RWPE2 (cell line): ENCODE results near the gene CDC42SE2.
A peak's percentile ranks its signal among the peaks of the same experiment; 100 is the strongest.

Source experiments
- ATAC-seq: fragments of 200-7000 bp; cut with Tn5 transposase; 3 replicates; pipeline ENCODE4 v1.9.1; 2021; ENCODE audit warnings: low read depth
- DNase-seq: peaks from one replicate; pipeline ENCODE4 v3.0.0-alpha.2; 2020; ENCODE audit warnings: low spot score
- H3K27ac ChIP-seq: fragments of 450-650 bp; 2 replicates; pipeline ENCODE4 v1.5.1; 2017; ENCODE audit warnings: mild to moderate bottlenecking; ENCODE audit not compliant: poor library complexity, severe bottlenecking
- H3K27me3 ChIP-seq: fragments of 250-450 bp; sonication (Bioruptor Pico); 2 replicates; pipeline ENCODE4 v1.5.1; 2021; ENCODE audit warnings: mild to moderate bottlenecking, moderate library complexity; ENCODE audit not compliant: insufficient read depth, poor library complexity, severe bottlenecking
- H3K36me3 ChIP-seq: fragments of 250-450 bp; sonication (Bioruptor Pico); 2 replicates; pipeline ENCODE4 v1.5.1; 2020; ENCODE audit warnings: low read depth, mild to moderate bottlenecking, moderate library complexity
- H3K4me1 ChIP-seq: fragments of 250-450 bp; sonication (Bioruptor Pico); 2 replicates; pipeline ENCODE4 v1.5.1; 2021; ENCODE audit warnings: mild to moderate bottlenecking, moderate library complexity; ENCODE audit not compliant: insufficient read depth, poor library complexity, severe bottlenecking
- H3K4me3 ChIP-seq: fragments of 250-450 bp; sonication (Bioruptor Pico); 2 replicates; pipeline ENCODE4 v1.5.1; 2021; ENCODE audit warnings: mild to moderate bottlenecking, moderate library complexity; ENCODE audit not compliant: severe bottlenecking
- H3K9me3 ChIP-seq: fragments of 250-450 bp; sonication (Bioruptor Pico); 2 replicates; pipeline ENCODE4 v1.5.1; 2021; ENCODE audit warnings: mild to moderate bottlenecking, moderate library complexity; ENCODE audit not compliant: severe bottlenecking
- TF ChIP-seq, protein P1 (sequence below): fragments of 450-650 bp; IDR thresholded peaks from one replicate; pipeline ENCODE4 v1.5.1; 2017; ENCODE audit warnings: mild to moderate bottlenecking, moderate library complexity; ENCODE audit not compliant: poor library complexity, severe bottlenecking

CDC42SE2 gene

GRCh38 chr5:131262953-131263541 is 806 bp upstream of the CDC42SE2 start:
- H3K27ac ChIP-seq = peak overlapping the region; percentile 71
- ATAC-seq = peak; percentile 1; the same call in 1 of the 3 replicates
- TF ChIP-seq, protein P1, sequence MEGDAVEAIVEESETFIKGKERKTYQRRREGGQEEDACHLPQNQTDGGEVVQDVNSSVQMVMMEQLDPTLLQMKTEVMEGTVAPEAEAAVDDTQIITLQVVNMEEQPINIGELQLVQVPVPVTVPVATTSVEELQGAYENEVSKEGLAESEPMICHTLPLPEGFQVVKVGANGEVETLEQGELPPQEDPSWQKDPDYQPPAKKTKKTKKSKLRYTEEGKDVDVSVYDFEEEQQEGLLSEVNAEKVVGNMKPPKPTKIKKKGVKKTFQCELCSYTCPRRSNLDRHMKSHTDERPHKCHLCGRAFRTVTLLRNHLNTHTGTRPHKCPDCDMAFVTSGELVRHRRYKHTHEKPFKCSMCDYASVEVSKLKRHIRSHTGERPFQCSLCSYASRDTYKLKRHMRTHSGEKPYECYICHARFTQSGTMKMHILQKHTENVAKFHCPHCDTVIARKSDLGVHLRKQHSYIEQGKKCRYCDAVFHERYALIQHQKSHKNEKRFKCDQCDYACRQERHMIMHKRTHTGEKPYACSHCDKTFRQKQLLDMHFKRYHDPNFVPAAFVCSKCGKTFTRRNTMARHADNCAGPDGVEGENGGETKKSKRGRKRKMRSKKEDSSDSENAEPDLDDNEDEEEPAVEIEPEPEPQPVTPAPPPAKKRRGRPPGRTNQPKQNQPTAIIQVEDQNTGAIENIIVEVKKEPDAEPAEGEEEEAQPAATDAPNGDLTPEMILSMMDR = no peak

DNA sequence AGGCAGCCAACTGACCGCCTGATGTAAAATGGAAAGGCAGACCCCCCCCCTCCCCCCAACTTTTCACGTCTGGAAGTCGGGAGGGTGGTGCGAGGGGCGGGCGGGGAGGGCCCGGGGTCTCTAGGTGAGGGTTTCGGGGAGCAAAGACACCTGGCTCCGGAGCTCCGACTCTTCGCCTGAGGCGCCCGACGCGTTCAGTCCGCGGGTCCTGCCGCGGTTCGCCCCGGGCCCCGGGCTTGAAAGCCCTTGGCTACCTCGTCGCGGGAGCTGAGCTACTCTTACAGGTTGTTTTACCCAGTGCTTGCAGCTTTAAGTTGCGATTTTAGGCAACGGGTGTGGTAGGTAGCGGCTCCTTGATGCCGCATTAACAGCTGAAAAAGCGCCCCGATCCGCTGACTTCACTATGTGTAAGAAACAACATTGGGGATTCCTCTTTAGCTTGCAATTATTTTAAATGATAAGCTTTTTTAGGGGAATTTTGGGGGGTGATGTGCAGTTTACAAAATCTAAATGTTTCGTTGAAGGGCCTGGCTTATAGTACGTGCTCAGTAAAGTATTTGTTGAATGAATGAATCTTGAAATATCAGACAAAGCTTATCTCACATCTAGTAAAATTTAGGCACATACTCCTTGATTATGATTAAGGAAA is 722 bp downstream of the CDC42SE2 start:
- no peaks in the 10 kb centered on the region for H3K27me3 ChIP-seq
- H3K9me3 ChIP-seq = no peaks in the 10 kb centered on the region
- no peaks in the 10 kb centered on the region for H3K36me3 ChIP-seq
- peak overlapping the region; percentile 89 for H3K4me3 ChIP-seq
- DNase-seq (no peak), ATAC-seq (peak; percentile 37)
- H3K27ac ChIP-seq = peak overlapping the region; percentile 71
- peaks cover 36% of the 10 kb centered on the region for H3K4me1 ChIP-seq
- TF ChIP-seq, protein P1 = no peak

More at GRCh38 chr5:131262953-131263541, 806 bp upstream of the CDC42SE2 start:
- no peaks in the 10 kb centered on the region for H3K27me3 ChIP-seq
- H3K9me3 ChIP-seq = no peaks in the 10 kb centered on the region
- H3K4me1 ChIP-seq = peaks cover 42% of the 10 kb centered on the region
- no peak for DNase-seq
- no peaks in the 10 kb centered on the region for H3K36me3 ChIP-seq
- peak overlapping the region; percentile 89 for H3K4me3 ChIP-seq

- DNase-seq (no peak), ATAC-seq (no peak)
- Histone ChIP-seq H3K4me1 (peaks cover 37% of the 10 kb centered on the region), H3K27ac (peak overlapping the region; percentile 71), H3K9me3 (no peaks in the 10 kb centered on the region), H3K4me3 (peak overlapping the region; percentile 89), H3K36me3 (no peaks in the 10 kb centered on the region), H3K27me3 (no peaks in the 10 kb centered on the region)
- TF ChIP-seq, protein P1 = peak; percentile 54
Observed at GRCh38 chr5:131265311-131265803, 1.5 kb downstream of the CDC42SE2 start.

GRCh38 chr5:131266370-131267060 is 2.7 kb downstream of the CDC42SE2 start:
- no peak overlapping the region for H3K27ac ChIP-seq
- TF ChIP-seq, protein P1 = no peak
- no peaks in the 10 kb centered on the region for H3K27me3 ChIP-seq
- H3K9me3 ChIP-seq = no peaks in the 10 kb centered on the region
- H3K36me3 ChIP-seq = no peaks in the 10 kb centered on the region
- DNase-seq = no peak
- ATAC-seq = no peak
- H3K4me1 ChIP-seq = peaks cover 39% of the 10 kb centered on the region
- H3K4me3 ChIP-seq = no peak overlapping the region
